ENCODE measurements around the gene ACSM6.

Gene ACSM6

DNA sequence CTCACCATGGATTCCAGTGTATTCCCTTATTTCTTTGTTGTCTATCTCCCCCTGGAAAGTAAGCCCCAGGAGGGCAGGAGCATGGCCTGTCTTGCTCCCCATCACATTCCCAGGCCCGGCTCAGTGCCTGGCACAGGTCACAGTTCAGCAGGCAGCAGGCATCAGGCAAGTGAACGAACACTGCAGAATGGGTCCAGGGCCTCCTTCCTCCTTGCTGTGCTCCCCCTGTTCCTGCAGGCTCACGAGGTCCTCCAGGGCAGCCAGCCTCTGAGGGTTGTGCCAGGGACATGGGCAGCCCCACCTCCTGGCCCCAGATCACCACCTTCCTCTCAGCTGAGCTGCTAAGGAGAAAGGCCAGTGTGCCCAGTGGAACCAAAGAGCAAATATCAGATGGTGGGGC, 55.0 kb downstream of the ACSM6 start:
- Histone ChIP-seq H3K4me2 (ENCODE audit: low read length) (no peak overlapping the region), H3K27me3 (ENCODE audit: insufficient read depth, low read length) (no peaks in the 10 kb centered on the region), H3K36me3 (ENCODE audit: insufficient read depth, low read length) (0 out of 2 replicates have a peak, but pooled peaks cover 2% of the 10 kb centered on the region), H2AFZ (ENCODE audit: low read length) (no peak overlapping the region), H3K79me2 (ENCODE audit: insufficient read depth, low read length) (no peaks in the 10 kb centered on the region), H3K9me3 (ENCODE audit: low read length) (no peaks in the 10 kb centered on the region), H3K27ac (ENCODE audit: low read depth, low read length, poor library complexity, severe bottlenecking) (no peak overlapping the region), H4K20me1 (ENCODE audit: insufficient read depth, low read length) (no peaks in the 10 kb centered on the region), H3K4me3 (ENCODE audit: low read depth, low read length, poor library complexity, severe bottlenecking) (no peak overlapping the region), H3F3A (ENCODE audit: insufficient read depth, low read length) (no peaks in the 10 kb centered on the region), H3K4me1 (ENCODE audit: insufficient read depth, low read length, severe bottlenecking) (peaks cover 4% of the 10 kb centered on the region), H3K9ac (ENCODE audit: low read length) (no peak overlapping the region), H3K9me2 (ENCODE audit: low read depth, low read length) (no peaks in the 10 kb centered on the region)
- TF ChIP-seq, protein P1, sequence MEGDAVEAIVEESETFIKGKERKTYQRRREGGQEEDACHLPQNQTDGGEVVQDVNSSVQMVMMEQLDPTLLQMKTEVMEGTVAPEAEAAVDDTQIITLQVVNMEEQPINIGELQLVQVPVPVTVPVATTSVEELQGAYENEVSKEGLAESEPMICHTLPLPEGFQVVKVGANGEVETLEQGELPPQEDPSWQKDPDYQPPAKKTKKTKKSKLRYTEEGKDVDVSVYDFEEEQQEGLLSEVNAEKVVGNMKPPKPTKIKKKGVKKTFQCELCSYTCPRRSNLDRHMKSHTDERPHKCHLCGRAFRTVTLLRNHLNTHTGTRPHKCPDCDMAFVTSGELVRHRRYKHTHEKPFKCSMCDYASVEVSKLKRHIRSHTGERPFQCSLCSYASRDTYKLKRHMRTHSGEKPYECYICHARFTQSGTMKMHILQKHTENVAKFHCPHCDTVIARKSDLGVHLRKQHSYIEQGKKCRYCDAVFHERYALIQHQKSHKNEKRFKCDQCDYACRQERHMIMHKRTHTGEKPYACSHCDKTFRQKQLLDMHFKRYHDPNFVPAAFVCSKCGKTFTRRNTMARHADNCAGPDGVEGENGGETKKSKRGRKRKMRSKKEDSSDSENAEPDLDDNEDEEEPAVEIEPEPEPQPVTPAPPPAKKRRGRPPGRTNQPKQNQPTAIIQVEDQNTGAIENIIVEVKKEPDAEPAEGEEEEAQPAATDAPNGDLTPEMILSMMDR (IDR thresholded peaks at IDR 0.05; ENCODE audit: low read length) = no peak
- TF ChIP-seq EZH2 (IDR thresholded peaks at IDR 0.05; ENCODE audit: borderline replicate concordance, low read length) = no peak

DNA sequence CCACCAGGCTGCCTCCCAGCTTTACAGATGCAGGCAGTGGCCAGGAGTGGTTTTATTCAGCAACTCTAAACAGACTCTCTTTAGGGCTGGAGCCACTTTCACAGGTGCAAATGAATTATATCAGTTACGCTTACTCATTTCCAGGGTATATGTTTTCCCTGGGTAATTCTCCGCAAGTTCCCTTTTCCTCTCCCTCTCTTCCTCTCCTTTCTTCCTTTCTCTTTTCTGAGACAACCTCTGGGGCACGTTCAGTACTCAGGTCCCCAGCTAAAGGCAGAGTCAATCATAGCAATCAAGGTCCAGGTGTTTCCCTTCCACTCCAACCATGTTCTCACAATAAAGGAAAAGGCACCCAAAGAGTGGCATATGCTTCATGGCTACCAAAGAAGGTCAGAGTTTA, 55.4 kb downstream of the ACSM6 start:
- Histone ChIP-seq H3K4me3 (ENCODE audit: low read depth, low read length, poor library complexity, severe bottlenecking) (no peak overlapping the region), H3K4me2 (ENCODE audit: low read length) (no peak overlapping the region), H3K27ac (ENCODE audit: low read depth, low read length, poor library complexity, severe bottlenecking) (no peak overlapping the region), H4K20me1 (ENCODE audit: insufficient read depth, low read length) (no peaks in the 10 kb centered on the region), H3K4me1 (ENCODE audit: insufficient read depth, low read length, severe bottlenecking) (peaks cover 4% of the 10 kb centered on the region), H2AFZ (ENCODE audit: low read length) (no peak overlapping the region), H3F3A (ENCODE audit: insufficient read depth, low read length) (no peaks in the 10 kb centered on the region), H3K9me2 (ENCODE audit: low read depth, low read length) (no peaks in the 10 kb centered on the region), H3K79me2 (ENCODE audit: insufficient read depth, low read length) (no peaks in the 10 kb centered on the region), H3K27me3 (ENCODE audit: insufficient read depth, low read length) (no peaks in the 10 kb centered on the region), H3K36me3 (ENCODE audit: insufficient read depth, low read length) (0 out of 2 replicates have a peak, but pooled peaks cover 2% of the 10 kb centered on the region), H3K9me3 (ENCODE audit: low read length) (no peaks in the 10 kb centered on the region), H3K9ac (ENCODE audit: low read length) (no peak overlapping the region)
- TF ChIP-seq, protein P1 (IDR thresholded peaks at IDR 0.05; ENCODE audit: low read length) = no peak
- no peak for TF ChIP-seq EZH2 (IDR thresholded peaks at IDR 0.05; ENCODE audit: borderline replicate concordance, low read length)

DNA sequence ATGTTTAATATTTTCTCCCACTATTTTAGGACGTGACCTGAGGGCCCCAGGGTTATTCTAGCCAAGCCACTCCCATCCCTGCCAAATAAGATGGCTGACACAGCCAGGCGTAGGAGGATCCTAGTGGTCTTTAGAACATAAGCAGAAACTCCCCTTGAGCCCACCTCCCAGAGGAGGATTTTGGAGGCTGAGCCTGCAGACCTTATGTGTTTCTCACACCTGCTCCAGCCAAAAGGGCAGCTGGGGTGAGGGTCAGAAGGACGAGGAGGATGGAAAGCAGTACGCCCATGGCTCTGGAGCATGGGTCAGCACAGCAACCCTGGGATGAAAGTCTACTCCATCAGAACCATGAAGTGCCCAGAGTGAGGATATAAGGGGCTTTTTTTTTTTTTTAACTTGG, 56.8 kb downstream of the ACSM6 start:
- Histone ChIP-seq H3F3A (ENCODE audit: insufficient read depth, low read length) (no peaks in the 10 kb centered on the region), H3K36me3 (ENCODE audit: insufficient read depth, low read length) (no peaks in the 10 kb centered on the region), H3K4me3 (ENCODE audit: low read depth, low read length, poor library complexity, severe bottlenecking) (no peak overlapping the region), H3K9me2 (ENCODE audit: low read depth, low read length) (no peaks in the 10 kb centered on the region), H4K20me1 (ENCODE audit: insufficient read depth, low read length) (no peaks in the 10 kb centered on the region), H3K27ac (ENCODE audit: low read depth, low read length, poor library complexity, severe bottlenecking) (no peak overlapping the region), H3K27me3 (ENCODE audit: insufficient read depth, low read length) (no peaks in the 10 kb centered on the region), H3K79me2 (ENCODE audit: insufficient read depth, low read length) (no peaks in the 10 kb centered on the region), H3K4me1 (ENCODE audit: insufficient read depth, low read length, severe bottlenecking) (no peaks in the 10 kb centered on the region), H3K9me3 (ENCODE audit: low read length) (no peaks in the 10 kb centered on the region), H3K4me2 (ENCODE audit: low read length) (no peak overlapping the region), H2AFZ (ENCODE audit: low read length) (no peak overlapping the region), H3K9ac (ENCODE audit: low read length) (no peak overlapping the region)
- TF ChIP-seq EZH2 (IDR thresholded peaks at IDR 0.05; ENCODE audit: borderline replicate concordance, low read length) = no peak
- TF ChIP-seq, protein P1 (IDR thresholded peaks at IDR 0.05; ENCODE audit: low read length) = no peak
